Aorta (tissue), 5 donors: ENCODE results near the gene ATP6V1B1. TPM values are rescaled to one million over a fixed set of nuclear protein-coding genes. Genes with fewer than 3 reads are reported as not detected.

Experiments
- ATAC-seq: fragments of 200-7000 bp; cut with Tn5 transposase; one replicate; pipeline ENCODE4 v1.9.1; 2022; ENCODE audit warnings: moderate library complexity; ENCODE audit not compliant: low FRiP score
- DNase-seq, 2 donors: peaks; one replicate each; pipeline ENCODE4 v3.0.0-alpha.2; 2020
- H3K27ac ChIP-seq, 2 donors: one replicate each; pipeline ENCODE4 v1.5.1; 2013; ENCODE audit warnings: low read length in 2 of 2, mild to moderate bottlenecking in 2 of 2, moderate library complexity in 2 of 2, control low read depth in 1 of 2, inconsistent platforms in 1 of 2, low read depth in 1 of 2
- H3K27me3 ChIP-seq, 2 donors: one replicate each; pipeline ENCODE4 v1.6.1; 2013; ENCODE audit warnings: control low read depth in 1 of 2, low read length in 1 of 2, mild to moderate bottlenecking in 1 of 2, moderate library complexity in 1 of 2; ENCODE audit not compliant: insufficient read depth in 2 of 2, control insufficient read depth in 1 of 2
- H3K36me3 ChIP-seq, 2 donors: one replicate each; pipeline ENCODE4 v1.6.1; 2013; ENCODE audit warnings: control low read depth in 1 of 2, low read length in 1 of 2, mild to moderate bottlenecking in 1 of 2; ENCODE audit not compliant: insufficient read depth in 2 of 2, control insufficient read depth in 1 of 2
- H3K4me1 ChIP-seq, 2 donors: one replicate each; pipeline ENCODE4 v1.6.1; 2013; ENCODE audit warnings: low read length in 2 of 2, control low read depth in 1 of 2, mild to moderate bottlenecking in 1 of 2, moderate library complexity in 1 of 2; ENCODE audit not compliant: insufficient read depth in 2 of 2, control insufficient read depth in 1 of 2
- H3K4me3 ChIP-seq, 2 donors: one replicate each; pipeline ENCODE4 v1.5.1; 2013; ENCODE audit warnings: low read length in 2 of 2, control low read depth in 1 of 2, mild to moderate bottlenecking in 1 of 2
- H3K9me3 ChIP-seq: one replicate; pipeline ENCODE4 v1.6.1; 2013; ENCODE audit warnings: mild to moderate bottlenecking, low read length; ENCODE audit not compliant: control insufficient read depth
- WGBS, 2 donors: extraction: QIAGEN DNeasy Blood & Tissue Kit; methylation state at CpG; one replicate each; pipeline ENCODE4 v1.1.7; 2013; 5-methylcytosine and 5-hydroxymethylcytosine counted together
- intact Hi-C, 2 donors: fragments of 100-400 bp; cut with DNase I; formaldehyde crosslinking; loops; one replicate each; pipeline versions ENCODE4 v1.14.2 to v1.15.0; 2022
- polyA plus RNA-seq, 2 donors: library from polyadenylated mRNA; stranded (reverse); fragments of 200-250 nt; gene quantifications; one replicate each; pipeline ENCODE4 v1.2.3, GENCODE V29; 2013
- total RNA-seq, 2 donors: library from RNA; stranded (reverse); fragmentation: NEBNext Ultra II Directional; extraction: Animal tissue kit (Norgen Biotek cat#: 25700); gene quantifications; one replicate each; pipeline ENCODE4 v1.2.1, GENCODE V29; 2021
- donor health status: healthy with polysubstance abuse.
- donor health status: Bipolar disorder and iron deficiency.
- donor health status: DM: no; HTN: no; CAD: no.
- donor health status: DM: no; HTN: no; CAD: no.
- donor health status: DM: yes; HTN: yes; CAD: no.

The ATP6V1B1 gene
- total and polyA plus RNA-seq, 4 donors = 1.8 to 6.4 (median 3.1) TPM; not detected in 1

GRCh38 chr2:70979180-70979488, 43.4 kb downstream of the ATP6V1B1 start:
- peak overlapping the region in 1 of 2 donors; percentile 26 for H3K27ac ChIP-seq
- no peaks in the 10 kb centered on the region for H3K27me3 ChIP-seq
- H3K4me3 ChIP-seq = peak overlapping the region; percentile 40 to 53
- H3K4me1 ChIP-seq = no peaks in the 10 kb centered on the region
- no peaks in the 10 kb centered on the region for H3K9me3 ChIP-seq
- 23% methylated on average over 19 of the region's 19 CpGs for WGBS, 2 donors
- ATAC-seq (no peak), DNase-seq (no peak)
- no peaks in the 10 kb centered on the region for H3K36me3 ChIP-seq
- intact Hi-C loops = no loop called here

GRCh38 chr2:70979626-70980025, 43.9 kb downstream of the ATP6V1B1 start:
- Histone ChIP-seq H3K27me3 (no peaks in the 10 kb centered on the region), H3K9me3 (no peaks in the 10 kb centered on the region), H3K27ac (peak overlapping the region in 1 of 2 donors; percentile 14), H3K36me3 (no peaks in the 10 kb centered on the region), H3K4me3 (no peak overlapping the region), H3K4me1 (no peaks in the 10 kb centered on the region)
- intact Hi-C loops = no loop called here
- WGBS, 2 donors = 85 to 88% methylated on average over 9 of the region's 9 CpGs
- DNase-seq (no peak), ATAC-seq (no peak)

- Histone ChIP-seq H3K4me1 (no peaks in the 10 kb centered on the region), H3K4me3 (no peak overlapping the region), H3K36me3 (no peaks in the 10 kb centered on the region), H3K27me3 (no peaks in the 10 kb centered on the region), H3K9me3 (no peaks in the 10 kb centered on the region), H3K27ac (no peak overlapping the region)
- no peak for ATAC-seq
- intact Hi-C loops = no loop called here
- no peak for DNase-seq
- 79 to 82% methylated on average over 2 of the region's 2 CpGs for WGBS, 2 donors
Observed at GRCh38 chr2:70981421-70981820, 45.7 kb downstream of the ATP6V1B1 start.

- no peak overlapping the region for H3K4me3 ChIP-seq
- ATAC-seq (no peak), DNase-seq (peak in 1 of 2 donors; percentile 28)
- H3K27me3 ChIP-seq = no peaks in the 10 kb centered on the region
- intact Hi-C loops = no loop called here
- H3K27ac ChIP-seq = no peak overlapping the region
- 85 to 88% methylated on average over 14 of the region's 14 CpGs for WGBS, 2 donors
- peaks cover 0 to 3% of the 10 kb centered on the region in 2 donors for H3K36me3 ChIP-seq
- H3K9me3 ChIP-seq = no peaks in the 10 kb centered on the region
- H3K4me1 ChIP-seq = no peaks in the 10 kb centered on the region
Observed at GRCh38 chr2:70981866-70982810, 46.4 kb downstream of the ATP6V1B1 start.

- peaks cover 0 to 3% of the 10 kb centered on the region in 2 donors for H3K36me3 ChIP-seq
- no peaks in the 10 kb centered on the region for H3K9me3 ChIP-seq
- no peaks in the 10 kb centered on the region for H3K27me3 ChIP-seq
- H3K4me3 ChIP-seq = no peak overlapping the region
- intact Hi-C loops = no loop called here
- ATAC-seq (no peak), DNase-seq (peak in 1 of 2 donors; percentile 14)
- 91 to 93% methylated on average over 3 of the region's 3 CpGs for WGBS, 2 donors
- no peak overlapping the region for H3K27ac ChIP-seq
- H3K4me1 ChIP-seq = no peaks in the 10 kb centered on the region
Observed at GRCh38 chr2:70982971-70983370, 47.3 kb downstream of the ATP6V1B1 start.

- H3K27me3 ChIP-seq = no peaks in the 10 kb centered on the region
- H3K9me3 ChIP-seq = no peaks in the 10 kb centered on the region
- H3K36me3 ChIP-seq = peaks cover 0 to 5% of the 10 kb centered on the region in 2 donors
- no peak overlapping the region for H3K27ac ChIP-seq
- DNase-seq = no peak
- no peak overlapping the region for H3K4me3 ChIP-seq
- no peaks in the 10 kb centered on the region for H3K4me1 ChIP-seq
- intact Hi-C loops = no loop called here
- no peak for ATAC-seq
- 93 to 94% methylated on average over 8 of the region's 8 CpGs for WGBS, 2 donors
Observed at GRCh38 chr2:70983506-70984227, 48.0 kb downstream of the ATP6V1B1 start.

GRCh38 chr2:70984228-70984575, 48.5 kb downstream of the ATP6V1B1 start:
- no peak overlapping the region for H3K4me3 ChIP-seq
- DNase-seq = peak in 1 of 2 donors; percentile 28
- peaks cover 0 to 5% of the 10 kb centered on the region in 2 donors for H3K36me3 ChIP-seq
- intact Hi-C loops = no loop called here
- WGBS, 2 donors = 81 to 87% methylated on average over 3 of the region's 3 CpGs
- no peaks in the 10 kb centered on the region for H3K9me3 ChIP-seq
- H3K4me1 ChIP-seq = no peaks in the 10 kb centered on the region
- H3K27me3 ChIP-seq = no peaks in the 10 kb centered on the region
- no peak overlapping the region for H3K27ac ChIP-seq
- ATAC-seq = no peak

GRCh38 chr2:70984576-70985282, 49.0 kb downstream of the ATP6V1B1 start:
- WGBS, 2 donors = 42 to 44% methylated on average over 32 of the region's 32 CpGs
- DNase-seq = peak; percentile 78 to 91
- H3K36me3 ChIP-seq = peaks cover 0 to 5% of the 10 kb centered on the region in 2 donors
- intact Hi-C loops = no loop called here
- no peak overlapping the region for H3K27ac ChIP-seq
- no peaks in the 10 kb centered on the region for H3K9me3 ChIP-seq
- no peak overlapping the region for H3K4me3 ChIP-seq
- no peaks in the 10 kb centered on the region for H3K27me3 ChIP-seq
- ATAC-seq = peak; percentile 60
- no peaks in the 10 kb centered on the region for H3K4me1 ChIP-seq
